HG03460 (cell line): ENCODE measurements around the gene MIX23.

Source experiments
- ATAC-seq: cut with Tn5 transposase; IDR thresholded peaks from one replicate; pipeline ENCODE4 v1.9.1; 2021; ENCODE audit not compliant: unreplicated experiment

The MIX23 gene

GRCh38 chr3:122353215-122353614 lies 29.8 kb downstream of the MIX23 start:
- no peak for ATAC-seq

GRCh38 chr3:122351612-122352011 lies 31.4 kb downstream of the MIX23 start:
- no peak for ATAC-seq

GRCh38 chr3:122350814-122351418 lies 32.1 kb downstream of the MIX23 start:
- ATAC-seq, result no peak

- ATAC-seq, result no peak
Observed at GRCh38 chr3:122349171-122349570, 33.9 kb downstream of the MIX23 start.

GRCh38 chr3:122343654-122344053 lies 39.4 kb downstream of the MIX23 start:
- ATAC-seq, result no peak

- ATAC-seq, result no peak
Observed at GRCh38 chr3:122342803-122343202, 40.2 kb downstream of the MIX23 start.

- ATAC-seq, result no peak
Observed at GRCh38 chr3:122332551-122332950, 50.5 kb downstream of the MIX23 start.

- ATAC-seq, result no peak
Observed at GRCh38 chr3:122331886-122332285, 51.1 kb downstream of the MIX23 start.

- ATAC-seq, result no peak
Observed at GRCh38 chr3:122325769-122326168, 57.3 kb downstream of the MIX23 start.

GRCh38 chr3:122324871-122325323 lies 58.1 kb downstream of the MIX23 start, which contains the start of gene CSTA:
TSS of gene CSTA (plus strand) at chr3:122325248. CDS start at chr3:122325293, 45 bp downstream.
- no peak for ATAC-seq

- no peak for ATAC-seq
Observed at GRCh38 chr3:122322095-122323075, 60.6 kb downstream of the MIX23 start.

GRCh38 chr3:122318620-122319019 lies 64.4 kb downstream of the MIX23 start:
- no peak for ATAC-seq

GRCh38 chr3:122316368-122316767 lies 66.7 kb downstream of the MIX23 start:
- ATAC-seq, result no peak

- no peak for ATAC-seq
Observed at GRCh38 chr3:122315619-122316018, 67.4 kb downstream of the MIX23 start.

GRCh38 chr3:122314228-122314876 lies 68.7 kb downstream of the MIX23 start:
- ATAC-seq, result no peak

GRCh38 chr3:122313281-122313680 lies 69.8 kb downstream of the MIX23 start:
- ATAC-seq, result no peak

GRCh38 chr3:122312826-122313225 lies 70.2 kb downstream of the MIX23 start:
- no peak for ATAC-seq

GRCh38 chr3:122310361-122310760 lies 72.7 kb downstream of the MIX23 start:
- no peak for ATAC-seq
